Fibroblast of skin of left quadriceps (primary cell): ENCODE measurements around the gene NEAT1.

ENCODE experiments used
- DNase-seq, 2 experiments: peaks; one replicate each; pipeline ENCODE4 v3.0.0-alpha.2; 2013; ENCODE audit warnings: low read depth in 2 of 2

The NEAT1 gene

GRCh38 chr11:65433657-65434056 is 11.1 kb downstream of the NEAT1 start:
- DNase-seq: no peak

GRCh38 chr11:65434057-65434666 is 11.6 kb downstream of the NEAT1 start:
- DNase-seq: no peak

- DNase-seq: no peak
Observed at GRCh38 chr11:65434667-65435410, 12.2 kb downstream of the NEAT1 start.

GRCh38 chr11:65435411-65435931 is 12.9 kb downstream of the NEAT1 start:
- no peak for DNase-seq

GRCh38 chr11:65435981-65436411 is 13.4 kb downstream of the NEAT1 start:
- DNase-seq: no peak

- no peak for DNase-seq
Observed at GRCh38 chr11:65436412-65437032, 13.9 kb downstream of the NEAT1 start.

- no peak for DNase-seq
Observed at GRCh38 chr11:65437436-65438227, 15.0 kb downstream of the NEAT1 start.

GRCh38 chr11:65438257-65439151 is 15.9 kb downstream of the NEAT1 start:
- peak in 1 of 2 experiments; percentile 58 for DNase-seq

GRCh38 chr11:65439331-65440181 is 17.0 kb downstream of the NEAT1 start:
- no peak for DNase-seq

- no peak for DNase-seq
Observed at GRCh38 chr11:65440831-65441499, 18.4 kb downstream of the NEAT1 start.

GRCh38 chr11:65442842-65443331 is 20.3 kb downstream of the NEAT1 start:
- no peak for DNase-seq

GRCh38 chr11:65444314-65445051 is 21.9 kb downstream of the NEAT1 start:
- DNase-seq: no peak

- DNase-seq: no peak
Observed at GRCh38 chr11:65445101-65445603, 22.6 kb downstream of the NEAT1 start.

GRCh38 chr11:65445604-65446445 is 23.2 kb downstream of the NEAT1 start:
- no peak for DNase-seq

GRCh38 chr11:65446446-65447277 is 24.1 kb downstream of the NEAT1 start:
- no peak for DNase-seq

GRCh38 chr11:65448074-65448417 is 25.4 kb downstream of the NEAT1 start:
- DNase-seq: no peak
